GM12878 (cell line): ENCODE results near the gene TAGLN. TPM values are rescaled to one million over a fixed set of nuclear protein-coding genes. Genes with fewer than 3 reads are reported as not detected.
"Not testable (repeated sequence)": the region's sequence is repeated elsewhere in the genome, so short reads cannot be mapped to it uniquely, and the experiment has no call there.

Experiments used
- ATAC-seq: fragments of 200-7000 bp; cut with Tn5 transposase; 3 replicates; pipeline ENCODE4 v1.9.1; 2020; ENCODE audit warnings: mild to moderate bottlenecking, moderate library complexity
- BruUV-seq: library from RNA; stranded (reverse); fragments of 400-500 nt; replicated peaks from 2 replicates; lab custom pipeline; 2021; lab: Mats Ljungman, UMichigan
- CTCF ChIA-PET: fragments of 300-600 bp; sonication (Branson Sonifier 250); formaldehyde crosslinking; extraction: SDS; loops from one replicate; lab custom pipeline; 2021; ENCODE audit warnings: inconsistent platforms; lab: Yijun Ruan, JAX
- POLR2A ChIA-PET: fragments of 350-600 bp; formaldehyde crosslinking; extraction: SDS; loops from one replicate; lab custom pipeline; 2021; ENCODE audit warnings: inconsistent platforms; lab: Charles Lee
- RAD21 ChIA-PET: fragments of 300-600 bp; sonication (Branson Sonifier 250); formaldehyde crosslinking; loops from one replicate; lab custom pipeline; 2023; ENCODE audit warnings: antibody characterized with exemption; ENCODE audit not compliant: unreplicated experiment; lab: Charles Lee
- SMC1A ChIA-PET: fragments of 300-600 bp; sonication (Branson Sonifier 250); formaldehyde crosslinking; loops from one replicate; lab custom pipeline; 2023; ENCODE audit not compliant: unreplicated experiment, uncharacterized antibody; lab: Charles Lee
- DNase-seq: peaks from one replicate; pipeline ENCODE4 v3.0.0-alpha.2; 2011; ENCODE audit warnings: low read depth, low spot score
- FAIRE-seq: peaks from 3 replicates; lab custom pipeline; 2011; peaks lifted over from hg19 to GRCh38; lab: Jason Lieb, UNC
- H2AFZ ChIP-seq: 2 replicates; pipeline ENCODE4 v1.6.0; 2011; ENCODE audit warnings: low read depth, low read length, control low read depth; ENCODE audit not compliant: control insufficient read depth
- H3K27ac ChIP-seq: 2 replicates; pipeline ENCODE4 v1.5.1; 2011; ENCODE audit warnings: control low read depth; ENCODE audit not compliant: control insufficient read depth, insufficient read depth
- H3K27me3 ChIP-seq, 2 experiments: replicated peaks in 1 of 2; 2 replicates each; pipeline versions ENCODE4 v1.6.0 to v1.6.1; 2011; ENCODE audit warnings: low read length in 1 of 2; ENCODE audit not compliant: control insufficient read depth in 2 of 2, insufficient read depth in 2 of 2
- H3K36me3 ChIP-seq, 2 experiments: 2 replicates each; pipeline ENCODE4 v1.5.1; 2011; ENCODE audit warnings: low read length in 1 of 2; ENCODE audit not compliant: control insufficient read depth in 2 of 2, insufficient read depth in 2 of 2
- H3K4me1 ChIP-seq: 2 replicates; pipeline ENCODE4 v1.6.1; 2011; ENCODE audit warnings: mild to moderate bottlenecking, low read length, moderate library complexity, mixed read lengths; ENCODE audit not compliant: control insufficient read depth, insufficient read depth
- H3K4me2 ChIP-seq: 2 replicates; pipeline ENCODE4 v1.6.0; 2011; ENCODE audit warnings: control low read depth; ENCODE audit not compliant: control insufficient read depth, insufficient read depth
- H3K4me3 ChIP-seq: fragments of 200-600 bp; sonication (generic); 2 replicates; pipeline ENCODE4 v1.5.1; 2016
- H3K79me2 ChIP-seq: 2 replicates; pipeline ENCODE4 v1.6.0; 2011; ENCODE audit warnings: low read length; ENCODE audit not compliant: control insufficient read depth, insufficient read depth
- H3K9ac ChIP-seq: 2 replicates; pipeline ENCODE4 v1.8.0; 2011; ENCODE audit warnings: low read length, control low read depth, mixed read lengths; ENCODE audit not compliant: control insufficient read depth, insufficient read depth
- H3K9me3 ChIP-seq: replicated peaks from 3 replicates; pipeline ENCODE4 v1.5.1; 2011; ENCODE audit warnings: mild to moderate bottlenecking, low read length; ENCODE audit not compliant: control insufficient read depth, insufficient read depth
- H4K20me1 ChIP-seq: 2 replicates; pipeline ENCODE4 v1.6.0; 2011; ENCODE audit not compliant: control insufficient read depth, insufficient read depth
- WGBS: methylation state at CpG from one replicate; pipeline ENCODE4 v1.1.6; 2016; ENCODE audit warnings: low lambda C conversion rate; ENCODE audit not compliant: insufficient replicate concordance, insufficient coverage; ENCODE audit errors: missing lambda C conversion rate; 5-methylcytosine and 5-hydroxymethylcytosine counted together
- in situ Hi-C: fragments of 300-500 bp; cut with MboI; formaldehyde crosslinking; loops from 9 replicates; pipeline ENCODE4 v1.14.3; 2018; ENCODE audit warnings: mixed read lengths
- intact Hi-C: fragments of 100-400 bp; cut with micrococcal nuclease; formaldehyde crosslinking; loops from one replicate; pipeline ENCODE4 v1.14.2; 2022; ENCODE audit not compliant: unreplicated experiment
- polyA plus RNA-seq, 11 experiments: library from polyadenylated mRNA; depleted of rRNA in 4 of 11; unstranded in 6 of 11; stranded (reverse) in 5 of 11; fragments of >200 nt; fragmentation: Nextera tagmentation in 4 of 11; fragmentation: Illumina TruSeq in 1 of 11; extraction: Ambion mirVana in 4 of 11; extraction: Trizol in 1 of 11; gene quantifications; 1 replicate in 1 of 11; 2 replicates in 10 of 11; pipeline versions ENCODE4 v1.2.1 to v1.2.3, GENCODE V29; 2011 to 2016; ENCODE audit warnings: inconsistent platforms in 2 of 11, missing spikeins in 2 of 11, low read depth in 1 of 11
- total RNA-seq, 4 experiments: library from RNA; depleted of rRNA in 3 of 4; stranded (reverse); fragments of >200 nt in 3 of 4; fragmentation: Illumina TruSeq in 1 of 4; extraction: Trizol in 1 of 4; gene quantifications; 2 replicates each; pipeline versions ENCODE4 v1.2.1 to v1.2.3, GENCODE V29; 2013 to 2021

The TAGLN gene
- total and polyA plus RNA-seq, 10 of the 15 experiments (the other 5 are each of a cell fraction or from before 2014, with no cell fraction given) = 0.26 to 4.6 (median 1.7) TPM

DNA sequence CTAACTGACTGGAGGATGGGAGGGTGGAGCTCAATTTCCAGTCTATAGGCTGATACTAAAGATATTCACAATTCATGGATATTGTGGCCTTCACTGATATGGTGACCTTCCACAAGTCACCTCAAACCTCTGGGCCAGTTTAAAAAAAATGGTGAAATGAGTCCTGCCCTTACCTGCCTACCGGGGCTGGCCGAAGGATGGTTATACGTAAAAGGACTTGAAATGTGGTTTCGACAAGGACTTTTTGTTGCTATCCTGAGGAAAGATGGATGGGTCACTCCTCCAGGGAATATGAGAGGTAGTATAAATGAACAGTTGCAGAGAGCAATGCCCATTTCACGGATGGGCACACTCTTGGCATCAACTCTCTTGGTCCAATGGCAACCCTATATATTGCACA, 8.3 kb downstream of the TAGLN start:
- H2AFZ ChIP-seq, H3K27me3 ChIP-seq, H3K79me2 ChIP-seq, H3K4me1 ChIP-seq, H3K9me3 ChIP-seq, H3K9ac ChIP-seq, H3K36me3 ChIP-seq, ATAC-seq, H3K4me2 ChIP-seq, DNase-seq, POLR2A ChIA-PET, CTCF ChIA-PET, BruUV-seq, H3K4me3 ChIP-seq, RAD21 ChIA-PET, H3K27ac ChIP-seq, FAIRE-seq, SMC1A ChIA-PET, H4K20me1 ChIP-seq: not testable (repeated sequence)
- intact Hi-C loops (loop anchor here (5.0 kb wide), 1 partner anchor 75 kb away; no protein-coding TSS in a partner anchor), in situ Hi-C loops (loop anchor here (5.0 kb wide), 1 partner anchor 75 kb away; no protein-coding TSS in a partner anchor)
- 82% methylated on average over 5 of the region's 5 CpGs for WGBS

- H2AFZ ChIP-seq, H3K4me2 ChIP-seq, POLR2A ChIA-PET, H3K27me3 ChIP-seq, H3K79me2 ChIP-seq, H3K9ac ChIP-seq, H4K20me1 ChIP-seq, H3K9me3 ChIP-seq, H3K36me3 ChIP-seq, SMC1A ChIA-PET, CTCF ChIA-PET, H3K4me3 ChIP-seq, FAIRE-seq, H3K4me1 ChIP-seq, H3K27ac ChIP-seq, ATAC-seq, BruUV-seq, RAD21 ChIA-PET, DNase-seq: not testable (repeated sequence)
- WGBS = 85% methylated on average over 9 of the region's 13 CpGs
- intact Hi-C loops = loop anchor here (5.0 kb wide), 1 partner anchor 76 kb away; no protein-coding TSS in a partner anchor
- in situ Hi-C loops = loop anchor here (5.0 kb wide), 1 partner anchor 76 kb away; no protein-coding TSS in a partner anchor
These were observed 9.5 kb downstream of the TAGLN start for GRCh38 chr11:117208710-117209109.

DNA sequence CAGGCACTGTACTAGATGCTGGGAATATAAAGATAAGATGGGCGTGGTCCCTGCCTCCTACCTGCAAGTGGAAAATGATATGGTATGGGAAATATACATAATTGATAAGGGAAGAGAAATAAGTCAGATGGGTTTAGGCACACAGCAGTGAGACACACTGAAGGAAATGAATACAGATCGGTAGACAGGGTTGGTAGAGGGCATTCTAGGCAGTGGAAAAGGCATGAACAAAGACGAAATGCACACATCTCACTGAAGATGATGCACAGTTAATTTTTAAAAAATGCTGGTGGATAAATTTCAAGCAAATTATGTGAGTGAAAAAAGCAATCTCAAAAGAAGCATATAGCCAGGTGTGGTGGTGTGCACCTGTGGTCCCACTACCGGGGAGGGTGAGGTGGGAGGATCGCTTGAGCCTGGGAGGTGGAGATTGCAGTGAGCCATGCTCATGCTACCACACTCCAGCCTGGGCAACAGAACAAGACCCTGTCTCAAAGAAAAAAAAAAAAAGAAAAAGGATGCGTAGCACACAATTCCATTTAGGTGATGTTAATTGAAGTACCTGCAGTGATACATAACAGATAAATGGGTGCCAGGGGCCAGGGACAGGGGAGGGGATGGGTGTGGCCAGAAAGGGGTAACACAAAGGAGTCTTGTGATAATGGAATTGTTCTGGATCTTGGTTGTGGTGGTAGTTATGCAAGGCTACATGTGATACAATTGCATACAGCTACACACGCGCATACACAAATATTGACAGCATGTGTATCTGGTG, 10.4 kb downstream of the TAGLN start:
- ATAC-seq, H3K4me1 ChIP-seq, RAD21 ChIA-PET, H4K20me1 ChIP-seq, H3K36me3 ChIP-seq, H3K9ac ChIP-seq, H3K79me2 ChIP-seq, H3K9me3 ChIP-seq, H3K4me2 ChIP-seq, H3K27me3 ChIP-seq, H3K4me3 ChIP-seq, FAIRE-seq, H2AFZ ChIP-seq, POLR2A ChIA-PET, BruUV-seq, DNase-seq, H3K27ac ChIP-seq: not testable (repeated sequence)
- in situ Hi-C loops = loop anchor here (5.0 kb wide), 1 partner anchor 77 kb away; no protein-coding TSS in a partner anchor
- SMC1A ChIA-PET = interaction anchor here (0.8 kb wide), 1 partner anchor 11 kb away, joined by 3 read pairs; no protein-coding TSS in a partner anchor
- 89% methylated on average over 7 of the region's 8 CpGs for WGBS
- intact Hi-C loops = loop anchor here (5.0 kb wide), 1 partner anchor 77 kb away; no protein-coding TSS in a partner anchor
- CTCF ChIA-PET = interaction anchor here (1.2 to 2.5 kb wide), 3 partner anchors 17 to 94 kb away, joined by 3 to 15 read pairs (median 9); no protein-coding TSS in a partner anchor
